GM19324 (cell line): ENCODE data around the gene YBX1.

Experiments
- ATAC-seq: cut with Tn5 transposase; IDR thresholded peaks from one replicate; pipeline ENCODE4 v1.9.1; 2021; ENCODE audit warnings: mild to moderate bottlenecking, moderate library complexity; ENCODE audit not compliant: unreplicated experiment, low FRiP score

The YBX1 gene

GRCh38 chr1:42733415-42734200, 51.4 kb downstream of the YBX1 start:
- no peak for ATAC-seq

- ATAC-seq, result no peak
Measured at GRCh38 chr1:42734201-42735035, 52.2 kb downstream of the YBX1 start.

GRCh38 chr1:42735056-42735455, 52.8 kb downstream of the YBX1 start:
- ATAC-seq, result no peak

DNA sequence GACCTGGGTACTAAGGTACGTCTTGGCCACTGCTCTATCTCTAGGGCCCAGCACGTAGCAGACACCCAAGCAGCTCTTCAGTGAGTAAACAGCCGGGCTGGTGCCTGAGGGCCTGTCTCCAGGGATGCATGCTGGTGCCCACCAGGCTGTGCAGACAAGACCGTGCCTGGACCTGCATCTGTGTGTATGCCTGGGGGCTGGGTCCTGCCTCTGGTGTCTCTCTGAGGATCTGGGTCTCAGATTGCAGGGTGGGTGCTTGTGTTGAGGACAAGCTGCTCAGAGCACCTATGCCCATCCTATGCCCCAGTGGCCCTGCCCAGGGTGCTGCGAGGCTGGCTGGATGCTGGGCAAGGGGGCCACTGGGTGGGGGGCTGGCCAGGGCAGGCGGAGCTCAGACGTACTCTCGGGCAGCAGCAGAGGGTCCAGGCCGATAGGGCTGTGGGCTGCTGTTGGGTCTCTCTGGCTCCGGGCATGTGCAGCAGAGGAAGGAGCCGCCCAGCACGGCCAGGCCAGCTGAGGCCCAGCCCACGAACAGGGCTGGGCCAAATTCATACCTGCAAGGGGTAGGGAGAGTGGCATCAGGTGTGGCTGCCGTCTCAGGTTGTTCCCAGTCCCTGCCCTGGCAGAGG, 53.4 kb downstream of the YBX1 start:
- ATAC-seq, result no peak

DNA sequence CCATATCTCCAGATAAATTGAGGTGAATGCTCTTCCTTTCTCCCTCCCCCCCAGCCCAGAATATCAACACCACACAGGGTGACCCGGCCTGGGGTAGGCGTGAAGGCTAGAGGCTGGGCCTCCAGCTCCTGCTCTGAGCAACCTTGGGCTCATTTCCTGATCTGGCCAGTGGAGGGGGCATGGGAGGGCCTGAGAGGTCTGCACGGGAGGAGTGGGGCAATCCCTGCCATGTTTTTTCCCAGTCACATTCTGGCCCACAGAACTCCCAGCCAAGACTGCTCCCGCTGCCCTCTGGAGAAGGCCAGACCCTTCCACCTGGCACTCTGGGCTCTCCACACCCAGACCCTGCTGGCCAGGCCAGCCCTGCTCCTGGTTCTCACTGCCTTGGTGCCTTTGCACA, 53.9 kb downstream of the YBX1 start:
- ATAC-seq, result no peak

GRCh38 chr1:42736571-42737200, 54.5 kb downstream of the YBX1 start:
- no peak for ATAC-seq

GRCh38 chr1:42737257-42737656, 55.0 kb downstream of the YBX1 start:
- no peak for ATAC-seq

GRCh38 chr1:42737986-42738677, 55.9 kb downstream of the YBX1 start:
- no peak for ATAC-seq

DNA sequence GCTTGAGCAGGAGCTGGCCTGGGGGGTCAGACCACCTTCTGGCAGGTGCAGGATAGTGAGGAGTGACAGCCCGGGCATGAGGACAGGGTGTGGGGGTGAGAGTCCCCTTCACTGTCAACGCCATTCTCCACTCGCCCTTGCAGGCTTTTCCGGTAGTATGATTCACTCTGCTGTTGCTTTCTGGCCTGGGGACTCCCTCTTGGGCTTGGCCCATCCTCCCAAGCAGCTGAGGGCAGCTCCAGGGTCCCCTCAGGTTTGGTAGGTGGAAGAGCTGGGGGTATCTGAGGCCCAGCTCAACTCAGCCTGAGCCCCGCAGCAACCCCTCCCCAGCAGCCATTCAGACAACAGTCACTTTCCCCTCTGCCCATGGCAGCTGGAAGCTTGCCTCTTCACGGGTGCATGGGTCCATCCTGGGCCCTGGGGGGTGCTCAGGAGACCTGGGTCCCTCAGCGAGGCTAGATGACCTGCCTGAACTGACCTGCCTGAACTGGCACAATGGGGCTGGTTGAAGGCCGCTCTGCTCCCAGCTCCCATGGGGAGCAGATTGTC, 56.5 kb downstream of the YBX1 start:
- ATAC-seq, result no peak

DNA sequence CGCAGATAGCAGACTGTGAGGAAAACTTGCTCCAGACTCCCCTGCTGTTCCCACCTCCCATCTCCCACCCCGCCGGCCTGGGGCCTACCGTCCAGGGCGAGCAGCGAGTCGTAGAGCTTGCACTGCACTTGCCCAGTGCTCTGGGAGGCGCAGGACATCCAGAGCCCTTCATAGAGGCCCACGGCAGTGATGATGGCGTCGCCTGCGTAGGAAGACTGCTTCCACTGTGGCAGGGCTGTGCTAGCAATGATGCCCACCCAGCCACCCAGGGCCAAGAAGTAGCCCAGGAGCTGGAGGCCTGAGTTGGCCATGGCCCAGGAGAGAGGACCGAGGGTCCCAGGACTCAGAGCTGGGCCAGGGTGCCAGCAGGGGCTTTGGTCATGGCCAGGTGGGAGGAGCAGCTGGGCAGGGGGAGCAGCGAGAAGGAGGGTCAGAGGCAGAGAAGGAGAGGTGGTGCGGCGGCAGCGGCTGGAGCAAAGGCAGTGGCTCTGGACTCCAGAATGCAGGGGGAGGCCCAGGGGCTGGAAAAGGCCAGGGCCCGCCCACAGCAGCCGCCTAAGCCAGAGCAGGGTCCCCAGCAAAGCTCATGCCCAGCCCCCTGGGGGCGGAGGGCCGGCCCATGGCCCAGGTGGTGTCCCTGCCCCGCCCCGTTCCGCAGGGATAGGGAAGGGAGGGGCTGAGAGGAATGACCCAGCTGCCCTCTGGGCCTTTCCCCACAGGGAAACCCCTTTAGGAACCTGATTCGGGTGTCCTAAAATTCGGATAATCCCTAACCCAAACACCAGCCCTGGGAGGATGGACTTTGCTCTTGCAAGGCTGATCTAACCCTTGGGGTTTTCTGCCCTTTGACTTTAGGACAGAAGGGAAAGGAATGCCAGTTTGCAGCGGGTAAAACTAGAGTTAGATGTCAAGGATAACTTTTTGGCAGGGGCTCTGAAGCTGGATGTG, 57.8 kb downstream of the YBX1 start, which contains the start of gene CLDN19:
CLDN19 (minus strand) TSS at position 484 of the 948 bp plus-strand sequence; CDS start at position 311, 173 bp downstream.
- ATAC-seq, result no peak

- ATAC-seq, result no peak
Measured at GRCh38 chr1:42740851-42741580, 58.8 kb downstream of the YBX1 start.

DNA sequence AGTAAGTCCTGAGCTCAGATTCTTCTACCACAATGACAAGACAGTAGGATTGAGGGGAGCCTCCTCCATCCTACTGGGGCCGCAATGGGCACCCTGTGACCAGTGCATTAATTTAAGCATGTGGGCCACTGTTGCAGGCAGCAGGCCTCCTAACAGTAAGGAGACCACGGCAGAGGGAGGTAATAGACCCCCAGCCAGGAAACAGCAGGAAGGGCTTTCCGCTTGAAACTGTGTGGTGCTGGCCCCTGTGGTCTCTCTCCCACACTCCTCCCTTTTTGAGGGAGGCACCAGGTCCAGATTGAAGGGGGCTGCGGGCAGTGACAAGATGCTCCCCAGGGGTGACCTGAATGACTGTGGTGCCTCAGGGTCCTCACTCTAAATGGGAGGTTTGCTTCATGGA, 59.5 kb downstream of the YBX1 start:
- no peak for ATAC-seq

- ATAC-seq, result no peak
Measured at GRCh38 chr1:42742141-42742540, 59.9 kb downstream of the YBX1 start.

DNA sequence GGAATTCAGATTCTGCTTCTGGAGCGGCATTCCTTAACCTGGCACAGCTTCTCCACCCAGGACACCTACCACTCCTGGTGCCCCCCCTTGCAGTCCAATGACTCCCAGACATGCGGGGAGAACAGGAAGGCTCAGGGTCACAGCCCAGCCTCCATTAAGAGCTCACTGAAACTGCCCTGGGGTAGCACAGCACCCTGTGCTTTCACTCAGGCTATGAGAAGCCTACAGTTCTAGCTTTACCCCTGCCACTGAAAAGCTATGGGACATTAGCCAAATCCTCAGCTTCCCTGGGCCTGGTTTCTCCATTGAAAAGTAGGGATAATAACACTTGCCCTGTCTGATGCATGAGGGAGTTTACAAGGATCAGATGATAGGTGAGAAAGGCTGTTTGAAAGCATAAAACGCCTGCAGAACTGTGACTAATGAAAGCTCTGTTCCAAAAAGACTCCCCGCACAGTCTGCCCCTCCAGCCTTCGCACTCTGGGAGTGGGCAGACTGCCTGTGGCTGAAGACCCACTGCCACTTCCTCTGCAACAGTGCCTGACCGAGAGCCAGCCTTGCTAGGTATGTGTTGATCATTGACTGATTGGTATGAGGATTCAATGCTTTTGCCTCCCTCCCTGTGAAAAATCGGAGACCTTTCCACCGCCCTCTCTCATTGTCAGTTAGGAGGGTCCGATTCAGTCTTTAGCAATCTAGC, 60.5 kb downstream of the YBX1 start:
- ATAC-seq, result no peak

DNA sequence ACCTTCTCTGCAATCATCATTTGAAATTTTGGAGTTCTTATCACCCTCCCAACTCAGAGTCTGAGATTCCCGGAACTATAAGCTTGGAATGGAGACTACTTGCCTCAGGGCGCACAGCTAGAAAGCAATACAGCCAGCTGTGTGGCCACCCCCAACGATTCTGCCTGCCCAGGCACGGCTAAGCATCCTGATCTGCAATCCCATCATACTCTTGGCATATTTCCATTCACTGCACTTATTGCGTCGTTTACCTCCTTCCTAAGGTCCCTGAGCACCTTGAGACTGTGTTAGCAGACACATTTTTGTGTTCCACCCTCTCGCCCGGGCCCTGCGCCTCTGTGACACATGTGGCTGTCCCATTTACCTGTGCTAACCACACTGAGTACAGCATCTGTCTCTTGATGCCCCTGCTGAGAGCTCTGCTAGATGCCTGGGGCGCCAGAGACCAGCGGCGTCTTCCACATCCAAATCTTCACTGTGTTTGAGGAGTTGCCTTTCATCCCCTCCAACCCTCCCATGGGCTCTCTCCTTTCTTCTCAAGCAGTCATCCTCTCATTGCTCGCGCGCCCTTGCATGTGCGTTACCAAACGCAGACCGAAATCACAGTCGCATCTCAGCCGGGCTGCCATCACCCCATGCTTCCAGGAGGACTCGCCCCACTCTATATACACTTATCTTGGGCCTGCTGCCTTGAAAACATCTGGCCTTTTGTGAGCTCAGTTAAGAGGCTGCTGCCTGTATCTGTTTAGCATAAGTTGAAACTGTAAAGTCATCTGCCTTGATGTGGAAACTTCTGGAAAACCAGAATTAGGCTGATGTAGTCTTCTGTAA, 61.3 kb downstream of the YBX1 start:
- no peak for ATAC-seq

DNA sequence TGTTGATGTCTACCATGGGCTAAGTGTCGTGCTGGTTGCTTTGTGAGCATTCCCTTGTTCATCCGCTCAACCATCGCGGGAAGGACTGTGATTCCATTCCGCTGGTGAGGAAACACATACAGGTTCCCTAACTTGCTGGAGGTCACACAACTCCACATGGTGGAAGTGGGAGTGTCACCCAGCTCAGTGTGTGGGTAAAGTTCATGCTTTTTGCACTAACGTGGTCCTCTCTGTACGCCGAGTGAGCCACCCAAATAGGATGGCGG, 61.9 kb downstream of the YBX1 start:
- ATAC-seq, result no peak

GRCh38 chr1:42745851-42746250, 63.6 kb downstream of the YBX1 start:
- no peak for ATAC-seq
